GM23248 (cell line): ENCODE measurements around the gene CA5A. TPM values are rescaled to one million over a fixed set of nuclear protein-coding genes. Genes with fewer than 3 reads are reported as not detected.
"Not testable (repeated sequence)": the region's sequence is repeated elsewhere in the genome, so short reads cannot be mapped to it uniquely, and the experiment has no call there.

Experiments used
- DNase-seq: peaks from one replicate; pipeline ENCODE4 v3.0.0-alpha.2; 2015
- H2AFZ ChIP-seq: fragments of 200-600 bp; sonication (generic); 2 replicates; pipeline ENCODE4 v1.6.1; 2016; ENCODE audit warnings: antibody characterized with exemption
- H3F3A ChIP-seq: fragments of 200-600 bp; sonication (generic); 2 replicates; pipeline ENCODE4 v1.6.1; 2016; ENCODE audit warnings: mild to moderate bottlenecking, antibody characterized with exemption, mixed run types; ENCODE audit not compliant: insufficient read depth
- H3K27ac ChIP-seq: fragments of 200-600 bp; sonication (generic); 2 replicates; pipeline ENCODE4 v1.5.1; 2016; ENCODE audit warnings: mild to moderate bottlenecking
- H3K27me3 ChIP-seq: fragments of 200-600 bp; sonication (generic); replicated peaks from 2 replicates; pipeline ENCODE4 v1.6.1; 2016; ENCODE audit warnings: mild to moderate bottlenecking; ENCODE audit not compliant: insufficient read depth
- H3K36me3 ChIP-seq: fragments of 200-600 bp; sonication (generic); 2 replicates; pipeline ENCODE4 v1.6.1; 2016; ENCODE audit warnings: low read depth, mild to moderate bottlenecking
- H3K4me1 ChIP-seq: fragments of 200-600 bp; sonication (generic); 2 replicates; pipeline ENCODE4 v1.6.1; 2016; ENCODE audit warnings: mild to moderate bottlenecking; ENCODE audit not compliant: insufficient read depth
- H3K4me2 ChIP-seq: fragments of 200-600 bp; sonication (generic); one replicate; pipeline ENCODE4 v1.6.1; 2016; ENCODE audit warnings: mild to moderate bottlenecking; ENCODE audit not compliant: unreplicated experiment
- H3K4me3 ChIP-seq: fragments of 200-600 bp; sonication (generic); 2 replicates; pipeline ENCODE4 v1.5.1; 2016; ENCODE audit warnings: mild to moderate bottlenecking
- H3K79me2 ChIP-seq: fragments of 200-600 bp; sonication (generic); 2 replicates; pipeline ENCODE4 v1.6.1; 2016; ENCODE audit warnings: mild to moderate bottlenecking; ENCODE audit not compliant: insufficient read depth
- H3K9ac ChIP-seq: fragments of 200-600 bp; sonication (generic); 2 replicates; pipeline ENCODE4 v1.6.1; 2016; ENCODE audit warnings: mild to moderate bottlenecking
- H3K9me2 ChIP-seq: fragments of 200-600 bp; sonication (generic); 2 replicates; pipeline ENCODE4 v1.6.1; 2016; ENCODE audit warnings: mixed run types, mild to moderate bottlenecking, moderate library complexity; ENCODE audit not compliant: insufficient read depth
- H3K9me3 ChIP-seq: fragments of 200-600 bp; sonication (generic); one replicate; pipeline ENCODE4 v1.6.1; 2017; ENCODE audit warnings: low read depth
- H4K20me1 ChIP-seq: fragments of 200-600 bp; sonication (generic); 2 replicates; pipeline ENCODE4 v1.6.0; 2016; ENCODE audit not compliant: insufficient read depth
- EZH2 ChIP-seq: fragments of 200-600 bp; sonication (generic); IDR thresholded peaks from 2 replicates; pipeline ENCODE4 v1.6.1; 2018; ENCODE audit warnings: antibody characterized with exemption, mild to moderate bottlenecking; ENCODE audit not compliant: insufficient read depth, poor library complexity, severe bottlenecking
- EZH2phosphoT487 ChIP-seq: fragments of 200-600 bp; sonication (generic); IDR thresholded peaks from 2 replicates; pipeline ENCODE4 v1.6.1; 2018; ENCODE audit warnings: antibody characterized with exemption, moderate library complexity, mild to moderate bottlenecking, low read depth; ENCODE audit not compliant: insufficient read depth
- WGBS, 2 experiments: methylation state at CpG; one replicate each; pipeline ENCODE4 v1.1.6; 2015 to 2017; ENCODE audit warnings: low lambda C conversion rate in 2 of 2, low coverage in 1 of 2; ENCODE audit errors: missing lambda C conversion rate in 2 of 2; 5-methylcytosine and 5-hydroxymethylcytosine counted together
- in situ Hi-C: fragments of 300-500 bp; cut with MboI; formaldehyde crosslinking; loops from 2 replicates; pipeline ENCODE4 v1.15.0; 2020
- polyA plus RNA-seq: library from polyadenylated mRNA; unstranded; fragments of >200 nt; fragmentation: Nextera tagmentation; extraction: Ambion mirVana; gene quantifications from 2 replicates; pipeline ENCODE4 v1.2.1, GENCODE V29; 2016
- total RNA-seq: library from RNA; depleted of rRNA; stranded (reverse); fragments of >200 nt; shearing (Covaris generic); gene quantifications from 2 replicates; pipeline ENCODE4 v1.2.3, GENCODE V29; 2014

The CA5A gene
- total and polyA plus RNA-seq, 2 experiments from 2014 or later, result not detected

DNA sequence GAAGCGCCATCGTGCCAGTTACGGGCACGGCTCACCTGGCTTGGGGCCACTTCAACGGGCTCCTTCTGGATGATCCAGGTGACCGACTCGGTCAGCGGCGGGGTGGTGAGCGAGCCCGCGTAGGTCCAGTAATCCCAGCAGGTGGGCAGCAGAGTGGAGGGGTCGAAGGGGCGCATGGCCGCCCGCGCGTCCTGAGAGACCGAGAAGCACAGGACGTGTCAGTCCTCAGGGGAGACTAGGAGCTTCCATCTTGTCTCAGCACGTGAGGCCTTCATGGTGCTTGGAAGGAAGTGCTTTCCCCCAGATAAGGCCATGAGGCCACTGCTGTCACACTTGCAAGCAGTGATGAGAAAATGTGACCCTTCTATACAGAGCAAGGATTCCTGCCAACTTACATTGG, 44.6 kb downstream of the CA5A start:
- 95 to 99% methylated on average over 21 of the region's 21 CpGs for WGBS, 2 experiments
- no peak for TF ChIP-seq EZH2phosphoT487
- no peak for TF ChIP-seq EZH2
- Histone ChIP-seq H3K4me2 (no peak overlapping the region), H3K36me3 (no peaks in the 10 kb centered on the region), H2AFZ (no peak overlapping the region), H3K4me3 (no peak overlapping the region), H3K79me2 (no peaks in the 10 kb centered on the region), H3K9ac (no peak overlapping the region), H4K20me1 (no peaks in the 10 kb centered on the region), H3K9me3 (no peaks in the 10 kb centered on the region), H3K9me2 (no peaks in the 10 kb centered on the region), H3F3A (peaks cover 15% of the 10 kb centered on the region), H3K4me1 (peaks cover 22% of the 10 kb centered on the region), H3K27ac (no peak overlapping the region), H3K27me3 (no peaks in the 10 kb centered on the region)
- in situ Hi-C loops, result no loop called here
- DNase-seq, result no peak

DNA sequence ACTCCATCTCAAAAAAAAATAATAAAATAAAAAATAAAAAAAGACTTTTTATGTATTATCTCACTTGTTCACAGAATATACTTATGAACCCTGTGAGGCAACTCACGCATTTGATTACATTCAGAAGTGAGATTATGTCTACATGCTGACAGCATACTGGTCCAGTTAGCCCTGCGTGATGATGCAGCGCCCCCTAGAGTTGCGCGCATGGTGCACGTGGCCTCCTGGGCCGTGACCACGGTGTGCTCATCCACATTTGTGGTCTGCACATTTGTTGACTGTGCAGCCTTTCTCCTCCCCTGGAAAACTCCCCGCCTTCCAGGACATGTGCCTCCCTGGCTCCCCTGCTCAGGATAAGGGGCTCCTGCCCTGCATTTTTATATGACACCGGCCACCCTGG, 46.6 kb downstream of the CA5A start:
- H4K20me1 ChIP-seq, H3K9me3 ChIP-seq, H3K9ac ChIP-seq, H3K4me3 ChIP-seq, H3K27me3 ChIP-seq, H3K4me1 ChIP-seq, DNase-seq, H3K36me3 ChIP-seq, H3K9me2 ChIP-seq, H2AFZ ChIP-seq, H3K4me2 ChIP-seq, H3K79me2 ChIP-seq, H3K27ac ChIP-seq, H3F3A ChIP-seq, in situ Hi-C loops: not testable (repeated sequence)
- 91 to 92% methylated on average over 10 of the region's 10 CpGs for WGBS, 2 experiments

DNA sequence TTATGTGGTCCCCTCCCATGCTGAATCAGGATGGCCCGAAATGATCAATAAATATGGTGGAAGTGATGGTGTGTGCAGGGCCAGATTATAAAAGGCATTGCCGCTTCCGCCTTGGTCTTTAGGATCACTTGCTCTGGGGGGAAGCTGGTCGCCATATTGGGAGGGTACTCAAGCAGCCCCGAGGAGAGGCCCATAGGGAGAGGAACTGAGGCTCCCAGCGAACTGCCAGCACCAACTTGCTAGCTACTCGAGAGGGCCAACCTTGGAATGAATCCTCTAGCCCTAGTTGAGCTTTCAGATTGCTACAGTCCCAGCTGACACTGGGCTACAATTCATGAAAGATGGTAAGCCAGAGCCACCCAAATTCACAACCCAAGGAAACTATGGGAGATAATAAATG, 48.0 kb downstream of the CA5A start:
- H3K9me3 ChIP-seq, H3K4me3 ChIP-seq, H3K9me2 ChIP-seq, H3K36me3 ChIP-seq, DNase-seq, H3K27ac ChIP-seq, H3K27me3 ChIP-seq, H3F3A ChIP-seq, H2AFZ ChIP-seq, H3K4me1 ChIP-seq, H3K4me2 ChIP-seq, H4K20me1 ChIP-seq, H3K9ac ChIP-seq, H3K79me2 ChIP-seq, in situ Hi-C loops: not testable (repeated sequence)
- WGBS, 2 experiments, result 86 to 91% methylated on average over 7 of the region's 7 CpGs

DNA sequence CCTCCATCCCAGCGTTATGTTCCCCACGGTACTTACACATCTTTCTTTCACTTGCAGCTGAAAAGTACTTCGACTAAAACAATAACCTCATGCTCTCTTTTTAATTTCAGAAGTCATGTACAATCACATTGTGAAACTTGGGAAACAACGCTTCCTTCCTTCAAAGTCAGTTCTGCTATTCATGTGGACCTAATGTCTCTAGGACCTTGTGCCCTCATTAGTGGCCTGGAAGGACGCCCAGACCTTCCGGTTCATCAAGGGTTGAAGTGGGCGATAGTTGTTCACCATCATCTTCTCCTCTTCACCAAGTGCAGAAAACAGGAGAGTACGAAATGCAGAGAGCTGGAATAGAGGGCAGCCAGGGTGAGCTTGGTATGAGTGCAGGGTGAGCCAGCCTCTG, 48.4 kb downstream of the CA5A start:
- H3K27ac ChIP-seq, DNase-seq, H3K4me2 ChIP-seq, H3K36me3 ChIP-seq, H3K9me2 ChIP-seq, H3K9me3 ChIP-seq, H3F3A ChIP-seq, H3K9ac ChIP-seq, H3K4me3 ChIP-seq, H3K79me2 ChIP-seq, H3K4me1 ChIP-seq, in situ Hi-C loops, H2AFZ ChIP-seq, H4K20me1 ChIP-seq, H3K27me3 ChIP-seq: not testable (repeated sequence)
- WGBS, 2 experiments, result 69 to 77% methylated on average over 8 of the region's 8 CpGs

DNA sequence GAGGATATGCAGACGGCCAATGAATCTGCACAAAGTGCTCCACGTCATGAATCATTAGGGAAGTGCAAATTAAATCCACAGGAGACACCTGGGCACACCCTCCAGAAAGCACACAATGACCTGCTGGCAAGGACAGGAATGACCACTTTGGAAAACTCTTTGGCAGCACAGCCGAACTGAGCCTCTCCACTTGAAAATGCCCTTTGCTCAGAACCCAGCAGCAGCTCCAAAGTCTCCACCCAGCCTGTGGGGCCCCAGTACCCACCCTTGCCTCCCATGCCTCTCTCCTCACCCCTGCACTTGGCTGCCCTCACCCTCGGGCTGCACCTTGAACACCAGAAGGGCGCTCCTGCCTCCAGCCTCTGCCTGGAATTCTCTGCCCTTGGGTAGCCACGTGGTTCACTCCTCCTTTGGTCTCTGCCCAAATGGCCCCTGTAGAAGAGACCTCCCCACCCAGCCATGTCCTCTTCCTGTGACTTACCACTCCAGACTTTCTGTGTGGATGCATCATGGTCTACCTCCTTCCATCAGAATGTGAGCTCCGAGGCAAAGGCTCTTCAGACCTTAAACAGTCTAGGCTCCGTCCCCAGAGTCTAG, 50.9 kb downstream of the CA5A start:
- DNase-seq, H4K20me1 ChIP-seq, H3K27ac ChIP-seq, H3K4me1 ChIP-seq, H3K9ac ChIP-seq, H3K79me2 ChIP-seq, H3K9me3 ChIP-seq, in situ Hi-C loops, H3K4me3 ChIP-seq, H3K27me3 ChIP-seq, H3K4me2 ChIP-seq, H3K36me3 ChIP-seq, H2AFZ ChIP-seq, H3K9me2 ChIP-seq, H3F3A ChIP-seq: not testable (repeated sequence)
- 46 to 49% methylated on average over 8 of the region's 8 CpGs for WGBS, 2 experiments
